PC-3 (cell line): ENCODE measurements around the gene ETNK1.

ENCODE experiments used
- EZH2 ChIP-seq: fragments of 300-600 bp; sonication (generic); IDR thresholded peaks from one replicate; pipeline ENCODE4 v1.6.1; 2017; ENCODE audit warnings: antibody characterized with exemption, mild to moderate bottlenecking, low read length; ENCODE audit not compliant: unreplicated experiment
- EZH2phosphoT487 ChIP-seq: fragments of 300-600 bp; sonication (generic); IDR thresholded peaks from 2 replicates; pipeline ENCODE4 v1.6.1; 2018; ENCODE audit warnings: mild to moderate bottlenecking, antibody characterized with exemption, low read length, borderline replicate concordance
- TF ChIP-seq, protein P1 (sequence below): fragments of 300-600 bp; sonication (generic); conservative IDR thresholded peaks from 2 replicates; pipeline ENCODE4 v1.5.1; 2017; ENCODE audit warnings: antibody characterized with exemption, low read depth, mild to moderate bottlenecking, low read length

DNA sequence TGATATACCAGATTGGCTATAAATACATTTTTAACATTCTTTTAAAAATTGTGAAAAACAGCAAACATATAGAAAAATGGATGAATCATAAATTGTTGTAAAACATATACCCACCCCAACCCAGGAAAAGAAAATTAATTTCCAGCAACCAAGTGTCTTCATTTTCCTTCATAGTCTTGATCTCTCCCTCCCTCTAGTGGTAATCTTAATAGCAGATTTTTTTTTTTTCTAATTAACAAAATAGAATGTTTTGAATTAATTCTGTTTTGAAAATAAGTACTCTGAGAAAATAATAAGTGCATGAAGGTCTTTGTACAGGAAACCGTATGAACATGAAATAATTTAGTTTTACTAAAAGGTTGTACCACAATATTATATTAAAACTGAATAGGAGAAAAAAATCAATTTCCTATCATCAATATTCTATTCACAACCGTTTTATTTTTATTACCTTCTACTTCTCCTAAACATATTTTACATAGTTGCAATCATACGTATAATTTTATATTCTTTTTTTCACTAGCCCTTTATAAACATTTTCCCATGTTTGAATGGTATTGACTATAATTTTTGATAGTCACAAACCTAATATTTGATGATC, 7.0 kb downstream of the ETNK1 start:
- no peak for TF ChIP-seq EZH2
- TF ChIP-seq EZH2phosphoT487, result no peak
- TF ChIP-seq, protein P1, sequence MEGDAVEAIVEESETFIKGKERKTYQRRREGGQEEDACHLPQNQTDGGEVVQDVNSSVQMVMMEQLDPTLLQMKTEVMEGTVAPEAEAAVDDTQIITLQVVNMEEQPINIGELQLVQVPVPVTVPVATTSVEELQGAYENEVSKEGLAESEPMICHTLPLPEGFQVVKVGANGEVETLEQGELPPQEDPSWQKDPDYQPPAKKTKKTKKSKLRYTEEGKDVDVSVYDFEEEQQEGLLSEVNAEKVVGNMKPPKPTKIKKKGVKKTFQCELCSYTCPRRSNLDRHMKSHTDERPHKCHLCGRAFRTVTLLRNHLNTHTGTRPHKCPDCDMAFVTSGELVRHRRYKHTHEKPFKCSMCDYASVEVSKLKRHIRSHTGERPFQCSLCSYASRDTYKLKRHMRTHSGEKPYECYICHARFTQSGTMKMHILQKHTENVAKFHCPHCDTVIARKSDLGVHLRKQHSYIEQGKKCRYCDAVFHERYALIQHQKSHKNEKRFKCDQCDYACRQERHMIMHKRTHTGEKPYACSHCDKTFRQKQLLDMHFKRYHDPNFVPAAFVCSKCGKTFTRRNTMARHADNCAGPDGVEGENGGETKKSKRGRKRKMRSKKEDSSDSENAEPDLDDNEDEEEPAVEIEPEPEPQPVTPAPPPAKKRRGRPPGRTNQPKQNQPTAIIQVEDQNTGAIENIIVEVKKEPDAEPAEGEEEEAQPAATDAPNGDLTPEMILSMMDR, result peak; percentile 66
